ENCODE results near the gene C1orf185.
"Not testable (repeated sequence)": the region's sequence is repeated elsewhere in the genome, so short reads cannot be mapped to it uniquely, and the experiment has no call there.

The C1orf185 gene

DNA sequence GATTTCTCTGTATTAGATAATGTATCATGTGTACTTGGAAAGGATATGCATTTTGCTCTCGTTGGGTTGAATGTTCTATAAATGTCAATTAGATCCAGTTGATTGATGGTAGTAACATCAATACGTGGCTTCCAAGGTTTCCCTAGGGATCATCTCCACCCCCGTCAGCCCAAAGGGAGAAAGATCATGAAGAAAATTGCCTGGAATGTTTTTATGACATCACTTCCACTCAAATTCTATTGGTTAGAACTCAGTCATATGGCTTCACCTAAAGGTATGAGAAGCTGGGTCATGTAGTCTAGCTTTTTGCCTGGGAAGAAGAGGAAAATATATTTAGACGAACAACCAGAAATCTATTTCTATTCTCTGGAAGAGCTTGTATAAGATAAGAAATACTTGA is at the start of gene C1orf185:
TSS of gene C1orf185 (plus strand) at position 253 of the 400 bp plus-strand sequence. CDS start at position 259, 6 bp downstream.
- DNase-seq (ENCODE audit: low read depth), result no peak

DNA sequence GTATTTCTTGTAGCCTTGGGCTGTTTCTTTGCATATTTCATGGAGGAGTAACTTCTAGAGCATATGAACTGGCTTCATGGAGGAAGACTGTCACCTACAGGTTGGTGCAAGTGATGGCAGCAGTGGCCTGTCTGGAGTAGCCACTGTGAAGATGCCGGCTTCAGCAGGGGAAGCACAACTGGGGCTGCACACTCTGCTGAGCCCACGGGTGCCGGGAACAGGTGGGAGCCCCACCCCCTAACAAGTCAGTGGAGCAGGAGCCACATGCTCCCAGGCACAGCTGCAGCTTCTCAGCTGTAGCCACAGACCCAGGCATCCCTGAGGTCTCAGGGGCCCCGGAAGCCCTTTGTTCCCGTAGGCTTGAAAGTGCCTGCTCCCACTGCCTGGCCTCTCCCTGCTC is 43.2 kb upstream of the C1orf185 start:
- peak; percentile 26 for DNase-seq (ENCODE audit: low read depth)

DNA sequence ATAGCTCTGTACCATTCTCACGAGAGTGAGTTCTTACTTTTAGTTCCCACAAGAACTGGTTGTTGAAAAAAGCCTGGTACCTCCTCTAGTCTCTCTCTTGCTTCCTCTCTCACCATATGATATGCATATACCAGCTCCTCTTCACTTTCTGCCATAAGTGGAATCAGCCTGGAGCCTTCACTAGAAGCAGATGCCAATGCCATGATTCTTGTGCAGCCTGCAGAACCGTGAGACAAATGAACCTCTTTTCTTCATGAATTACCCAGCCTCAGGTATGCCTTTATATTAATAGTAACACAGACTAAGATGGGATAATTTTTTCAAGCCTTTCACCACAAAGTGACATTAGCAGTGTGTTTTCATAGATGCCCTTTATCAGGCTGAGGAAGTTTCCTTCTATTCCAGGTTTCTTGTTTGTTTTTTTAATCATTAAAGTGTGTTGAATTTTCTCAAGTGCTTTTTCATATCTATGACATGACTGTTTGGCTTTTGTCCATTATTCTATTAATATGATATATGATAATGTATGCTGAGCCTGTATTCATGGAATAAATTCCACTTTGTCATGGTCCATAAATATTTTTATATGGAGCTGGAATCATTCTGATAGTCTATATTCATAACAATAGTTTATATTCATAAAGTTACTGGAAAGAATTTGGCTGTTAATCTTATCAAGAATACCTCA is 40.7 kb upstream of the C1orf185 start:
- DNase-seq (ENCODE audit: low read depth), result no peak

DNA sequence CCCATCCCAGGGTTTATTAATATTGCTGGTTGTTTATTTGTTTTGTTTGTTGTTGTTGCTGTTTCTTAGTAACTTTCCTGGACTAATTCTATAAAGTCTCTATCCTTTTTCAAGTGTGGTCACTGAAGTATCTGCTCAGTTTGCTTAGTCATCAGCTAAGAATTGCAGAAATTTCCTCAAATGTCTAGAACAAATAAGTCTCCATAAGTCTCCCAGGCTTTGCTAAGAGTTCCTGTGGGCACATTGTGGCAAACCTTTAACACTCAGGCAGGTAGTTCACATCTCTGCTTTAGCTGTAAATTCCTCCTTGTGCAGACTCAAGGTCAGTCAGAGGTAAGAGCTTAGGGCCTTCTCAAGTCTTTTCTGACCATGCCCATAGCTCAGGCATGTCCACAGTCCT is 38.9 kb upstream of the C1orf185 start:
- peak; percentile 82 for DNase-seq (ENCODE audit: low read depth)

DNA sequence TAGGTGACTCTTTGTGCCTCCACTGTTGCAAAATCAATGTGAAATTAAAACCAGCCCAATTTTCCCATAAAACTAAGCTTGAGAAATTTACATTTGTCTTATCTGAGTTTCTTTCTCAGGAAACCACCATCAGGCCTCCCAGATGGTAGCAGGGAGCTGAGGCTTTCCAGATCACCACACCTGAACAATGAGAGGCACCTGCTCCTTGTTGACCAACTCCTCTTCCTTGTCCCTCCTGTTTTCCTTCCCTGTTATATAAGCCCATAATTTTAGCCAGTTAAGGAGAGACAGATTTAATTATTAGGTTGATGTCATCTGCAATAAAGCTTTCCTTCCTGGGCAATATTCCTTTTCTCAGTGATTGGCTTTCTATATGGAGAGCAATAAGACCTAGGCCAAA is 32.0 kb upstream of the C1orf185 start:
- DNase-seq (ENCODE audit: low read depth), result no peak

DNA sequence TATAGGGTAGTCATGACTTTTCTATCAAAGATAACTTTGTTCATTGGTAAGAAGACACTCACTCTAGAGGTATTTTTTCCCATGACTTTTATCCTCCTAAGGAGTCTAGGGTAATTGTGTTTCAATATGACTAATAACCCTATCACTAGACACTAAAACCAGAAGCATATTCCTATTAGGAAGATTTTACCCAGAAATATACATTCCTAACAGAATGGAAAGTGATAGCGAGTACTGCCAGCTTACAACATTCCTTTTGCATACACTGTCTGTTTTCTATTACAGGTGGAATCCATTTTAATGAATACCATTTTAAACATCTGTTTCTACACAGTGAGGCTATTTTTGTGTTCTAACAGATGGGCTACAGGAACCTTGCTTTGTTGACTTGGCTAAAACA is 31.4 kb upstream of the C1orf185 start:
- peak; percentile 79 for DNase-seq (ENCODE audit: low read depth)

DNA sequence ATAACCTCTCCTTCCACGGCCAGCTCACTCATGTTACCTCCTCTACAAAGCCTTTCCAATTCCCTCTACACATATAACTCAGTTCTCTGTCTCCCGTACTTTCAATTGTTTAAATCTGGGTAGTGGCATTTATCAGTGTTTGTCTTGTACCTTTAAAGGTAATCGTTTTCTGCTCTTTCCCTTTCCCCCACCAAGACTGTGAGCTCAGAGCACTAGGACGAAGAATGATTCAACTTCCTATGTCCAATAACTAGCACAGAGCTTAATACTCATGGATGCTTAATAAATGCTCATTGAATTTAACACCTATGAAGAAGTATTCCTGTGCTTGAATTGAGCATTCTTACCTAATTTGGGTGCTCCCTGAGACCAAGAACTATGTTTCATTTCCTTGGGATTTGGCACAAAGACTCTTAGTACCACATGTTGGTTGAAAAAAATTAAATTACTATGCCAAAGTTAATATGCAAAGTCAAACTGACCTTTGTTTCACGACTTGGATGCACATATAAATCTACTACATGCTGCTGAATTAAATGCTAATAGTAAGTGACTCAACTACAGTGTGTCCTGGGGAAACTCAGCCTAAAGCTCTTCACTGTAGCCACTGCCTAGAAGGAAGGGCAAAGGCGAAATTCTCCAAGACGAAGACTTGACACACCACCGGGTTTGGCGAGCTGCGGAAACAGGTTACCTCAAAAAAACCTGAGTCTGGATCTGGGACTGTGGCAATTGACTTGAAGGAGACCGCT is 30.6 kb upstream of the C1orf185 start:
- DNase-seq (ENCODE audit: low read depth), result no peak

DNA sequence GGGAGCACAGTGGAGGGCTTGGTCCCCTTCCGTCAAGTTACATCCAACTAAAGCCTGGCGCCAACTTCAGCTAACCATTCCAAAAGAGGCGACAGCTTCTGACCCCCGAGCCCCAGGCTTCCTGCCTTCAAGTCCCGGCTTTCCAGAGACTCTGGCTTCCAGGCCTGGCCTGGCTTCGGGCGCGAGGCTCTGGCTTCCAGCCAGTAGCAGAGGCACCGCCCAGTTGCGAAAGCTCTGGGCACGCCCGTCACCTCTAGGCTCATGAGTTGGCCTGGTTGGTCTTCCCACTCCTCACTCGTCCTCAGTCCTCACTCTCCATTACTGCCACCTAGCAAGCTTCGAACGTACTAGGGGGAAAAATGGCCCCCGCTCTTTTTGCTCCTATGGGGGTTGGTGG is 30.0 kb upstream of the C1orf185 start:
- DNase-seq (ENCODE audit: low read depth), result no peak

DNA sequence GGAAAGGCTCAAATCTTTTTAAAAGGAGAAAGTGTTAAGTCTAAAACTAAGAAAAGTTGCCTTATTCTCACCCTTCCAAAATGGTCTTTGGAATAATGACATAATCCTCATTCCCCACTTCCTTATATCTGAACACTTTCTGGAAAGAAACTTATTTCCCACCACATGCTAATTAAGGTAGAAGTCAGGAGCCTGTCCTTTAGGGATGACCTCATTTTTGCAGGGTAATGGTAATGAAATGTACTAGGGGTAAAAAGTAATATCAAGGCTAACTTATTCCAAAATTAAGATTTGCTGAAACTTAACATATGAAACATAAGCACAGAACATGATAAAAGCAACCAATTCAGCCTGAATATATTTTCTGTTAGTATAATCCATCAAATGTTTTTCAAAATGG is 29.4 kb upstream of the C1orf185 start:
- no peak for DNase-seq (ENCODE audit: low read depth)

DNA sequence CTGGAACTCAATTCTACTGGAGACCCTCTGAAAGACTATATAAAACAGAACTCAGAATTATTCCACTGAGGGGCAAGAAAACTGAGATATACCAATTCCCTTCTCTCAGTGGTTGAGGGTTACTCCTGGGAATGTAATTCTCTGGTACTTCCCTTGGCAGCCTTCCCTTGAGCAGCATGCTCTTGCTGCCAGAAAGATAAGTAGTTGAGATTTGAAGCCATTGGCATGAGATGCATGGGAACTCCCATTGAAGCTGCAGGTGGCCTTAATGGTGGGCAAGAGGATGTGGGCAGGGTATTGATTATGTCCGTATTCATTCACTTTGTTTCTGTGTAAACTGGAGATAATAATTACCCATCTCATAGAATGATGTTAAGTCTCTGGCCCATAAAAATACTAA is 28.6 kb upstream of the C1orf185 start:
- DNase-seq (ENCODE audit: low read depth), result no peak

DNA sequence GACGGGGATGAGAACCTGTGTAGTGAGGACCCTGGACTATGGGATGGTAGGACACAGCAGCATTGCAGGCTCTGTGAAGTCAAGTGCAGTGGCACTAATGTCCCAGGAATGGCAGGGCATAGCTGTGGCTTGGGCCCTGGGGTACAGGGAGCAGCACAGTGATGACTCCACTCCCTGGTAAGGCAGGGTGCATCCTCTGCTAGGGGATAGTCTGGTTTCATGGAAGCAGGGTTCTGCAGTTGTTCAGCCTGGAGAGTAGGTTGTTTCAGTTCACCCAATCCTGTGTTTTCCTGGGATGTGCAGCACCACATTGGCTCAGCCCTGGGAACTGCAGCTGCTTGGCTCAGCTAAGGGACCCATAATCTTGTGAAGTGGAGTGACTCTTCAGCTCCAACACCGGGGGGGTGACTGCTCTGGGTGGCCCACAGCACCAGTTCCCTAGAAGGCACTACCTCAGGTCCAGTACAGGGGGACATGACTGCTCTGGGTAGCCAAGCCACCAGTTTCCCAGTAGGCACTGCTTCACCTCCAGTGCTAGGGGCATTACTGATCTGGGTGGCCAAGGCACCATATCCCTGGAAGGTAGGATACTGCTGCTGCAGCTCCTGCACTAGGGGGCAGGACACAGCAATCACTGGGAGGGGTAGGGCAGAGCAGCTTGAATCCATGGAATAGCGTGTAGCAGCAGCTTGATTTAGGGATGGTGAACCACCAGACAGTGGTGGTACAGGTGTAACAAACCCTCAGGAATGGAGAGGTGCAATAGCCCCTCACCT is 15.3 kb upstream of the C1orf185 start:
- no peak for DNase-seq (ENCODE audit: low read depth)

DNA sequence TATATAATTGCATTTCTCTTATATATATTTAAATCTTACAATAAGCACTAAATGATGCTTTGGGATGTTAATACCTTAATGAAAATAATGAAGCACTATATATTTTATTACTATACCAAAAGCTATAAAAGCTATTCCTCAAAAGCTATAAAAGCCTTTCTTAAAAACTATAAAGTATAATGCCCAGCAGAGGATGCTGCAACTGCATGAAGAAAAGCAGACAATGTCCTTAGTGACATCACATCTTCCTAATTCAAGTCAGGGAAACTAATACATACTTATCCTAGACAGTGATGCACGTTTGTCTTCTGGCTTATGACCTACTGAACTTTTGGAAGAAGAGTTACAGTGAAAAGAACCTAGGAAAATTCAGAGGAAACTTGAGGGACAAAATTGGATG is 13.6 kb upstream of the C1orf185 start:
- DNase-seq (ENCODE audit: low read depth), result no peak

DNA sequence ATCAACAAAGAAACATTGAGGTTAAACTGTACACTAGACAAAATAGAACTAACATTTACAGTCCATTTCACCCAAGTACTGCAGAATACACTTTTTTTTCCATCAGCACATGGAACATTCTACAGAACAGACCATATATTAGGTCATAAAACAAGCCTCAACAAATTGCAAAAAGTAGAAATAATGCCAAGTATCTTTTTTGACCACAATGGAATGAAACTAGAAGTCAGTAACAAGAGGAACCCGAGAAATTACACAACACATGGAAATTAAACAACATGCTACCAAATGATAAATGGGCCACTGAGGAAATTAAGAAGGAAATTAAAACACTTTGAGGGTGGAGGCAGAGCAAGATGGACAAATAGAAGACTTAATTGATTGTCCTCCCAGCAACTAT is 8.4 kb upstream of the C1orf185 start:
- DNase-seq (ENCODE audit: low read depth), result peak; percentile 72

DNA sequence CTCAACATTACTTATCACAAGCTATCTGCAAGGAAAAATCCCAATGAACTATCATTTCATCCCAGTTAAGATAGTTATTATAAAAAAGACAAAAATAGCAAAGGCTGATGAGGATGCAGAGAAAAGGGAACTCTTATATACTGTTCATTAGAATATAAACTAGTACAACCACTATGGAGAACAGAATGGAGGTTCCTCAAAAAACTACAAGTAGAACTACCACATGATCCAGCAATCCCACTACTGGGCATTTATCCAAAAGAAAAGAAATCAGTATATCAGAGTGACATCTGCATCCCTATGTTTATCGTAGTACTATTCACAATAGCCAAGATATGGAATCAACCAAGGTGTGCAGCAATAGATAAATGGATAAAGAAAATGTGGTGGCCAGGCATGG is 4.9 kb upstream of the C1orf185 start:
- no peak for DNase-seq (ENCODE audit: low read depth)

DNA sequence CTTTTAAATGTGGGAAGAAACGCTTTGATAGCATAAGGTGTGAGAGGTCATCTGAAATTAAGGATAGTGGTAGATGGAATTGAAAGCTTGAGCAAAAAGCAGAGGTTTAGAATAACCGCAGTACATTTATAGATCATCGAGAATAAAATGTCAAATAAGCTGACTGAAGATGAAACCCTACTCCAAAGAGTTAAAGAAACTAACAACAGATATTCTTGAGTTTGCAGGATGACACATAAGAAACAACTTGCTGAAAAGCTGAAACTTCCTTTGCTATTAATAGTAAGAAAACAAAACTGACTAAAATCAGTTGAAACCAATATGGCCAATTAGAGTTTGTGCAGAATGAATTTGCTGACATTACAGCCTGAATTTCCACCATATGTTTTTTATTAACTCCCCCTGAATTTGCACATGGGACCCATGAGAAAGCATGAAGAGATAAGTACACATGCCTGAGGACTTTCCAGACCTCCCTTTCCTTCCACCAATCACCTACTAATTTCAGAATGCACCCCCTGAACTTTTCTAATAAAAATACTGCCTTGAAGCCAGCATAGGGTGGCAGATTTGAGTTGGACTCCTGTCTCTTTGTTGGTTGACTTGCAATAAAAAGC is 1.7 kb upstream of the C1orf185 start:
- DNase-seq (ENCODE audit: low read depth), result no peak

DNA sequence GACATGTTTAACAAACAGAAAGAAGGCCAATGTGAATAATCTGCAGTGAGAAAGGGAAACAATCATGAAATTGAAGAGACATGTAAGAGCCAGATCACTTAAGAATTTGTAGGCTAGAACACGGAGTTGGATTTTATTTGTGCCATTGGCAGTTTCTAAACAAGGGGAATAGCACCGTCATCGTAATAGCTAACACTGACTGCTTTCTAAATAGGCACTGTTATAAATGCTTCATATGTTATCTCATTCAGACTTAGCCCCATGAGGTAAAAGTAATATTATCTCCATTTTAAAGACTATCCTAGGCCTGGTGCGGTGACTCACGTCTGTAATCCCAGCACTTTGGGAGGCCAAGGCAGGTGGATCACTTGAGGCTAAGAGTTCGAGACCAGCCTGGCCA is 12.1 kb downstream of the C1orf185 start:
- DNase-seq (ENCODE audit: low read depth), result no peak

DNA sequence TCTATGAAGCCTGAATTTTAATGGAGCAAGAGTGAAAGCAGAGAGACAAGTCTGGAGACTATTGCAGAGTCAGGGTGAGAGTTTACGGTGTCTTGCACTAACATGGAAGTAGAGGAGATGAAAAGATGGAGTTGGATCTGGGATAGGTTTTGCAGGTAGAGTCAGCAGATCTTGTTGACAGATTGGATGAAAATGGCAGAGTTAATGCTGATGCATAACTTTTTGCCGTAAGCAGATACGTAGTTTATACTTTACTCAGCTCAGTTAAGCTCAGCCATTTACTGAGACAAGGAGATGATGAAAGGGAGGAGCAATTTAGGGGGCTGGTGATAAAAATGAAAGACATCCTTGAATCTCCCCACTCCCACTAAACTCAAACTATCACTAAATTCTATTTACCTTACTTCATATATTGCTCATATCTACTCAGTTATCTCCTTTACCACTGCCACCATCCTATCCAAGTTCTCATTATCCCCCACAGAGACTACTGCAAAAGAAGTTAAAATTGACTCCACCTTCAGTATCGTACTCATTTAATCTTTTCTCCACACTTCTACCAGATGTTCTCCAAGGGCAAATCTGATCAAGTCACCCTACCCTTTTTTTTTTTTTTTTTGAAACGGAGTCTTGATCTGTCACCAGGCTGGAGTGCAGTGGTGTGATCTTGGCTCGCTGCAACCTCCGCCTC is 13.8 kb downstream of the C1orf185 start:
- no peak for DNase-seq (ENCODE audit: low read depth)

DNA sequence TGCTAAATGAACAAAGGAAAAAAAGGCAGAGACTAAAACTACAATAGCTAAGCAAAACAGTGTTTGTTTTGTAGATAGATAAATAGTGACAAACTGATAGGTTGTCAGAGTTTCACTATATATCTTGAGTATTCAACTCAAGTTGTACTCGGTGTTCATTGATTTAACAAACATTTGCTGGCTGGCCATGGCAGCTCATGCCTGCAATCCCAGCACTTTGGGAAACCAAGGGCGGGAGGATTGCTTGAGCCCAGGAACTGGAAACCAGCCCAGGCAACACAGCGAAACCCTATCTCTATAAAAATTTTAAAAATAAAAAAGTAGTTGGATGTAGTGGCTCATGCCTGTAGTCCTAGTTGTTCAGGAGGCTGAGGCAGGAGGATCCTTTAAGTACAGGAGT is 17.3 kb downstream of the C1orf185 start:
- DNase-seq (ENCODE audit: low read depth), result no peak

DNA sequence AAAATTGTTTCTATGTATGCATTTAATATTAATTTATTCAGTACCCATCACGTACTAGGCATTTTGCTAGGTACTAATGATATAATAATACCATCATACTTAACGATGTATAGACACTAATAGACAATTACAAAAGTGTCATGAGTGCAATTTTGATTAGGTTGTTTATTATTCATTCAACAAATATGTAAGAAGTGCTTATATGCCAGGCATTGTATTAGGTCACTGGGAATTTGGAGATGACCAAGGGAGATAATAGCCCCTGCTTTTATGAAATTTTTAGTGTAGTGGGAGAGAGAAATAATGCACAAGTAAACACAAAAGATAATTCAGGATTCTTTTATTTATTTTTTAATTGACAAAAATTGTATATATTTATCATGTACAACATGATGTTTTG is 18.6 kb downstream of the C1orf185 start:
- DNase-seq (ENCODE audit: low read depth), result no peak

DNA sequence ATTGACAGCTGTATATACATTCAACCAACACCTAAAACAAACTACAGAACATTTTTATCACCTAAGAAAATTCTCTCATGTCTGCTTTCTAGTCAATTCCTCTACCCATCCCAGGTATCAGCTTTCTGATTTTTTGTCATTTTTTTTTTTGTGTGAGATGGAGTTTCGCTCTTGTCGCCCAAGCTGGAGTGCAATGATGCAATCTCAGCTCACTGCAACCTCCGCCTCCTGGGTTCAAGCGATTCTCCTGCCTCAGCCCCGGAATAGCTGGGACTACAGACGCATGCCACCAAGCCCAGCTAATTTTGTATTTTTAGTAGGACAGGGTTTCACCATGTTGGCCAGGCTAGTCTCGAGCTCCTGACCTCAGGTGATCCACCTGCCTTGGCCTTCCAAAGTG is 25.1 kb downstream of the C1orf185 start:
- not testable (repeated sequence) for DNase-seq (ENCODE audit: low read depth)

DNA sequence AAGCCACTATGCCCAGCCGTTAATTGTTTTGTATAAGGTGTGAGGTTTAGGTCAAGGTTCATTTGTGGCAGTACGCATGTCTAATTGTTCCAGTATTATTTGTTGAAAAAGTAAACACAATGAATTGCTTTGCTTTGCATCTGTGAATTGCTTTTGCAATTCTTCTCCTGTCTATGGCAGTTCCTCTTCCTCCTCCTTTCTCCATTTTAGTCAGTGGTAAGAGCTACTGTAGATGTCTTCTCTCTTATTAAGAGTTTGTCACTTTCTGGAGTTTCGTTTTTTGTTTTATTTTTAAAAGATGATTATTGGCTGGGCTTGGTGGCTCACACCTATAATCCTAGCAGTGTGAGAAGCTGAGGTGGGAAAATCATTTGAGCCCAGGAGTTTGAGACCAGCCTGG is 29.2 kb downstream of the C1orf185 start:
- DNase-seq (ENCODE audit: low read depth), result no peak

DNA sequence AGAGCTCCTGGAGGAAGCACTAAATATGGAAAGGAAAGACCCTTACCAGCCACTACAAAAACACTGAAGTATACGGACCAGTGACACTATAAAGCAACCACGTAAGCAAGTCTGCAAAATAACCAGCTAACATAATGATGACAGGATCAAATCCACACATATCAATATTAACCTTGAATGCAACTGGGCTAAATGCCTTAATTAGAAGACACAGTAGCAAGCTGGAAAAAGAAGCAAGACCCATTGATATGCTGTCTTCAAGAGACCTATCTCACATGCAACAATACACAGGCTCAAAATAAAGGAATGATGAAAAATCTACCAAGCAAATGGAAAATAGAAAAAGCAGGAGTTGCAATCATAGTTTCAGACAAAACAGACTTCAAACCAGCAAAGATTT is 31.0 kb downstream of the C1orf185 start:
- DNase-seq (ENCODE audit: low read depth), result no peak
